OCI-LY7 (cell line): ENCODE results near the gene SMG6. TPM values are rescaled to one million over a fixed set of nuclear protein-coding genes. Genes with fewer than 3 reads are reported as not detected.
"Not testable (repeated sequence)": the region's sequence is repeated elsewhere in the genome, so short reads cannot be mapped to it uniquely, and the experiment has no call there.

Experiments used
- BruUV-seq: library from RNA; stranded (reverse); fragments of 400-500 nt; replicated peaks from 2 replicates; lab custom pipeline; 2021; lab: Mats Ljungman, UMichigan
- CTCF ChIA-PET: fragments of 300-600 bp; sonication (Branson Sonifier 250); formaldehyde crosslinking; loops from one replicate; lab custom pipeline; 2022; ENCODE audit warnings: antibody characterized with exemption; ENCODE audit not compliant: unreplicated experiment; lab: Charles Lee
- POLR2A ChIA-PET: fragments of 300-600 bp; sonication (Branson Sonifier 250); formaldehyde crosslinking; loops from one replicate; lab custom pipeline; 2022; ENCODE audit warnings: antibody characterized with exemption; lab: Charles Lee
- DNase-seq: peaks from one replicate; pipeline ENCODE4 v3.0.0-alpha.2; 2015; ENCODE audit warnings: low spot score
- H2AFZ ChIP-seq: fragments of 200-600 bp; sonication (generic), shearing (Covaris generic); 2 replicates; pipeline ENCODE4 v1.6.1; 2014; ENCODE audit warnings: mild to moderate bottlenecking, antibody characterized with exemption, low read length, moderate library complexity
- H3K27ac ChIP-seq: fragments of 200-600 bp; sonication (generic); 2 replicates; pipeline ENCODE4 v1.5.1; 2014; ENCODE audit warnings: mixed run types, low read depth, mild to moderate bottlenecking, moderate library complexity, low read length, inconsistent platforms; ENCODE audit not compliant: poor library complexity, severe bottlenecking
- H3K36me3 ChIP-seq: fragments of 200-600 bp; sonication (generic); 2 replicates; pipeline ENCODE4 v1.6.1; 2014; ENCODE audit warnings: mild to moderate bottlenecking, antibody characterized with exemption, low read length, moderate library complexity, mixed read lengths; ENCODE audit not compliant: insufficient read depth
- H3K4me1 ChIP-seq: fragments of 200-600 bp; sonication (generic); 2 replicates; pipeline ENCODE4 v1.5.1; 2014; ENCODE audit warnings: mild to moderate bottlenecking, low read length; ENCODE audit not compliant: insufficient read depth, poor library complexity, severe bottlenecking
- H3K4me2 ChIP-seq: fragments of 200-600 bp; sonication (generic); 2 replicates; pipeline ENCODE4 v1.6.1; 2014; ENCODE audit warnings: mild to moderate bottlenecking, low read length
- H3K4me3 ChIP-seq: fragments of 200-600 bp; sonication (generic); 2 replicates; pipeline ENCODE4 v1.5.1; 2014; ENCODE audit warnings: mild to moderate bottlenecking, low read depth, low read length; ENCODE audit not compliant: poor library complexity, severe bottlenecking
- H3K79me2 ChIP-seq: fragments of 200-600 bp; sonication (generic); 2 replicates; pipeline ENCODE4 v1.6.1; 2016; ENCODE audit warnings: low read depth, mild to moderate bottlenecking, low read length, moderate library complexity, mixed read lengths; ENCODE audit not compliant: insufficient read depth
- H3K9me2 ChIP-seq: fragments of 200-600 bp; sonication (generic); 2 replicates; pipeline ENCODE4 v1.6.1; 2016; ENCODE audit warnings: mild to moderate bottlenecking, low read length, mixed read lengths; ENCODE audit not compliant: insufficient read depth
- H3K9me3 ChIP-seq: fragments of 200-600 bp; sonication (generic); 2 replicates; pipeline ENCODE4 v1.6.1; 2014; ENCODE audit warnings: mild to moderate bottlenecking, mixed run types, low read length, mixed read lengths
- H4K20me1 ChIP-seq: fragments of 200-600 bp; sonication (generic); 2 replicates; pipeline ENCODE4 v1.6.1; 2014; ENCODE audit warnings: mild to moderate bottlenecking, antibody characterized with exemption, low read length, moderate library complexity, mixed read lengths; ENCODE audit not compliant: insufficient read depth
- EZH2phosphoT487 ChIP-seq: fragments of 200-600 bp; sonication (generic); IDR thresholded peaks from 2 replicates; pipeline ENCODE4 v1.6.1; 2018; ENCODE audit warnings: low read depth, borderline replicate concordance, mild to moderate bottlenecking, mixed run types, antibody characterized with exemption, low read length, moderate library complexity, mixed read lengths
- intact Hi-C: fragments of 100-400 bp; cut with micrococcal nuclease; formaldehyde crosslinking; loops from one replicate; pipeline ENCODE4 v1.10.0; 2022; ENCODE audit not compliant: unreplicated experiment
- total RNA-seq, 2 experiments: library from RNA; depleted of rRNA in 1 of 2; stranded (reverse); fragments of >200 nt in 1 of 2; shearing (Covaris generic) in 1 of 2; gene quantifications; 2 replicates each; pipeline ENCODE4 v1.2.3, GENCODE V29; 2014 to 2022
- TF ChIP-seq, protein P1 (sequence below): fragments of 200-600 bp; sonication (generic); conservative IDR thresholded peaks from 2 replicates; pipeline ENCODE4 v1.5.1; 2014; ENCODE audit warnings: mild to moderate bottlenecking, antibody characterized with exemption, low read length, moderate library complexity, mixed read lengths

Gene SMG6
- total RNA-seq, 2 experiments from 2014 or later, result 12.5 to 17.8 TPM

DNA sequence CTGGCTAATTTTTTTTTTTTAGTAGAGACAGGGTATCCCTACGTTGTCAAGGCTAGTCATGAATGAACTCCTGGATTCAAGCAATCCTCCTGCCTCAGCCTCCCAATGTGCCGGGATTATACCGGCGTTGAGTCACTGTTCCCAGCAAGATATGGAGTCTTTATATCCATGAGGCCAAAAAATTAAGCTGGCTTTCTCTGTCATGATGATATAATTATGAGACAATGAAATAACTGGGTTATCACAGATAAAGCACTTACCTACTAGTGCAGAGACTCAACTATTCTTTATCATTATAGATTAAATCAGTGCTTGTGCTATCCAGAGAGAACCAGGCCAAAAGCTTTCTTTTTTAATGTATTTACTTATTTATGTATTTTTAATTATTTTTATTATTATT is 36.2 kb downstream of the SMG6 start:
- Histone ChIP-seq H4K20me1 (no peaks in the 10 kb centered on the region), H3K36me3 (peaks cover 11% of the 10 kb centered on the region; the same call in 1 of the 2 replicates), H2AFZ (no peak overlapping the region), H3K9me2 (no peaks in the 10 kb centered on the region), H3K27ac (no peak overlapping the region), H3K4me2 (no peak overlapping the region), H3K4me1 (peaks cover 3% of the 10 kb centered on the region), H3K9me3 (no peaks in the 10 kb centered on the region), H3K79me2 (no peaks in the 10 kb centered on the region), H3K4me3 (no peak overlapping the region)
- CTCF ChIA-PET, result no interaction called here
- no TSS peak for BruUV-seq
- no peak for DNase-seq
- TF ChIP-seq EZH2phosphoT487, result no peak
- TF ChIP-seq, protein P1, sequence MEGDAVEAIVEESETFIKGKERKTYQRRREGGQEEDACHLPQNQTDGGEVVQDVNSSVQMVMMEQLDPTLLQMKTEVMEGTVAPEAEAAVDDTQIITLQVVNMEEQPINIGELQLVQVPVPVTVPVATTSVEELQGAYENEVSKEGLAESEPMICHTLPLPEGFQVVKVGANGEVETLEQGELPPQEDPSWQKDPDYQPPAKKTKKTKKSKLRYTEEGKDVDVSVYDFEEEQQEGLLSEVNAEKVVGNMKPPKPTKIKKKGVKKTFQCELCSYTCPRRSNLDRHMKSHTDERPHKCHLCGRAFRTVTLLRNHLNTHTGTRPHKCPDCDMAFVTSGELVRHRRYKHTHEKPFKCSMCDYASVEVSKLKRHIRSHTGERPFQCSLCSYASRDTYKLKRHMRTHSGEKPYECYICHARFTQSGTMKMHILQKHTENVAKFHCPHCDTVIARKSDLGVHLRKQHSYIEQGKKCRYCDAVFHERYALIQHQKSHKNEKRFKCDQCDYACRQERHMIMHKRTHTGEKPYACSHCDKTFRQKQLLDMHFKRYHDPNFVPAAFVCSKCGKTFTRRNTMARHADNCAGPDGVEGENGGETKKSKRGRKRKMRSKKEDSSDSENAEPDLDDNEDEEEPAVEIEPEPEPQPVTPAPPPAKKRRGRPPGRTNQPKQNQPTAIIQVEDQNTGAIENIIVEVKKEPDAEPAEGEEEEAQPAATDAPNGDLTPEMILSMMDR, result no peak
- POLR2A ChIA-PET, result no interaction called here
- intact Hi-C loops, result no loop called here

DNA sequence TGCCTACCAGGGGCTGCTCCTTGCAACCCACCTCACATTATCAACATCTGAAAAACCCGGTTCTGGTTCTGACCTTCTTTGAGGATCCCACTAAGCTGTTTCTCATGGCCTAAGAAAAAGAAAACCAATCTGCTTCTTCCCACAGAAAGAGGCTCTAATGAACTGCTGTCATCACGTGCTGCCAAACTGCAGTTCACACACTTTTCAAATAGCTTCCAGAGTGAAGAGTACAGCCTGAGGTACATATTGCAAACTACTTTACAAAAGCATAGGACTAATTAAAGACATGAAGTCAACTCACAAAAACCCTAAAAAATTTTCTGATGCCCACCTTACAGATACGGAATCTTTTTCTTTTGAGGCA is 36.7 kb downstream of the SMG6 start:
- ChIA-PET POLR2A (no interaction called here), CTCF (no interaction called here)
- Histone ChIP-seq H3K9me2 (no peaks in the 10 kb centered on the region), H3K4me2 (no peak overlapping the region; the same call in 1 of the 2 replicates), H3K4me3 (no peak overlapping the region), H3K79me2 (no peaks in the 10 kb centered on the region), H2AFZ (no peak overlapping the region), H3K27ac (no peak overlapping the region), H3K36me3 (peaks cover 17% of the 10 kb centered on the region; the same call in 1 of the 2 replicates), H4K20me1 (no peaks in the 10 kb centered on the region), H3K9me3 (no peaks in the 10 kb centered on the region), H3K4me1 (peaks cover 3% of the 10 kb centered on the region)
- no TSS peak for BruUV-seq
- intact Hi-C loops, result no loop called here
- TF ChIP-seq EZH2phosphoT487, result no peak
- TF ChIP-seq, protein P1, result no peak
- no peak for DNase-seq

DNA sequence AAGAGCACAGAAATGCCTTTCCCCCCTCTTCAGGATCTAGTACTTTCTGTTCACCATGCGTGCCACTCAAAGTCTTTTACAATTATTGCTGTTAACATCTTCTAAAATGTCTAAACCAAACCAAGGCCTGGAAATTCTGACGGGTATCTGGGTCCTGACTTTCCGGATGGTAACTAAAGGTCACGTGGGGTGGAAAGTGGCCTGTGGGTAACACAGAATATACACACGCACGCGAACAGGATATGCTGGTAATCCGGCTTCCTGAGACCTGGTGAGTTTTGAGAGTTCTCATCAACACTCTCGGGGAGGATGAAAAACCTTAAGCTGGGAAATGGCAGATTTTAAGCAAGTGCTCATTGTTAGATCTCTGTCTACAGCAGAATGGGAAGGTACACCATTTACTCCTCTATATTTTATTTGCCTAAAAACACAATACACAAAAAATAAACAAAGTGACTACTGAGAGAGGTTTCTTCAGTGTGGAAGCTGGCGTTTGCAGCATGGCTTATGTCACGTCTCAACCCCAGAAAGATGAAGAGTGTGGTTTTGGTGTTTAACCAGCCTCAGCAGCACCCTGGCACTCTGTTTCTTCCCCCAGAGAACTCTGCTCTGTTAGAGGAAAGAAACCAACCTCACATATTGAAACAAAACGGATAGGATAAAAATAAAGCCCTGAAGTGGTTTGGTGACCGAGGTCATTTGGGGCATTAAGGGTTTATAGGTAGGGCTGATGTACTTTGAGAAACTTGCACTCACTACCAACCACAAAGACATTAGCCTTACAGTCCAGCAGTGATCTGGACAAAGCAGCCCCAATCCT is 37.3 kb downstream of the SMG6 start:
- intact Hi-C loops, result no loop called here
- Histone ChIP-seq H2AFZ (no peak overlapping the region), H3K36me3 (peaks cover 22% of the 10 kb centered on the region; the same call in 1 of the 2 replicates), H3K4me3 (no peak overlapping the region), H4K20me1 (no peaks in the 10 kb centered on the region), H3K4me2 (peak overlapping the region; percentile 7; the same call in 1 of the 2 replicates), H3K4me1 (peaks cover 3% of the 10 kb centered on the region), H3K9me3 (no peaks in the 10 kb centered on the region), H3K79me2 (no peaks in the 10 kb centered on the region), H3K27ac (no peak overlapping the region), H3K9me2 (no peaks in the 10 kb centered on the region)
- POLR2A ChIA-PET, result no interaction called here
- CTCF ChIA-PET, result no interaction called here
- no peak for DNase-seq
- TF ChIP-seq, protein P1, result no peak
- TF ChIP-seq EZH2phosphoT487, result no peak
- no TSS peak for BruUV-seq

DNA sequence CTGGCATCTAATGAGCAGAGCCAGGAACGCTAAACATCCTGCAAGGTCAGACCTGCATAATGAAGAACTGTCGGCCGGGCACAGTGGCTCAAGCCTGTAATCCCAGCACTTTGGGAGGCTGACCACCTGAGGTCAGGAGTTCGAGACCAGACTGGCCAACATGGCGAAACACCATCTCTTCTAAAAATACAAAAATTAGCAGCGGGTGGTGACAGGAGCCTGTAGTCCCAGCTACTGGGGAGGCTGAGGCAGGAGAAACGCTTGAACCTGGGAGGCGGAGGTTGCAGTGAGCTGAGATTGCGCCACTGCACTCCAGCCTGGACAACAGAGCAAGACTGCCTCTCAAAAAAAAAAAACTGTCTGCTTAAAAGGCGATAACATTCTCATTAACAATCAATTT is 38.4 kb downstream of the SMG6 start:
- H3K79me2 ChIP-seq, H3K4me1 ChIP-seq, intact Hi-C loops, CTCF ChIA-PET, H3K4me3 ChIP-seq, H3K27ac ChIP-seq, H2AFZ ChIP-seq, BruUV-seq, DNase-seq, H3K4me2 ChIP-seq, H4K20me1 ChIP-seq, H3K9me2 ChIP-seq, H3K9me3 ChIP-seq: not testable (repeated sequence)
- peaks cover 24% of the 10 kb centered on the region; the same call in 1 of the 2 replicates for H3K36me3 ChIP-seq
- POLR2A ChIA-PET, result interaction anchor here (0.7 kb wide), 1 partner anchor 1651 kb away, joined by 3 read pairs; no protein-coding TSS in a partner anchor
